Measurements from ENCODE around the gene WSCD2.
"Not testable (repeated sequence)": the region's sequence is repeated elsewhere in the genome, so short reads cannot be mapped to it uniquely, and the experiment has no call there.

WSCD2 gene

GRCh38 chr12:108199106-108199505, 70.0 kb downstream of the WSCD2 start:
- no peak for DNase-seq

- DNase-seq, result no peak
Measured at GRCh38 chr12:108201808-108202207, 72.7 kb downstream of the WSCD2 start.

- DNase-seq, result no peak
Measured at GRCh38 chr12:108204117-108204987, 75.3 kb downstream of the WSCD2 start.

GRCh38 chr12:108205864-108206263, 76.8 kb downstream of the WSCD2 start:
- DNase-seq, result no peak

- no peak for DNase-seq
Measured at GRCh38 chr12:108207791-108208730, 79.0 kb downstream of the WSCD2 start.

GRCh38 chr12:108210001-108210400, 80.9 kb downstream of the WSCD2 start:
- DNase-seq, result no peak

GRCh38 chr12:108211157-108211556, 82.1 kb downstream of the WSCD2 start:
- DNase-seq, result no peak

- no peak for DNase-seq
Measured at GRCh38 chr12:108213871-108214445, 84.9 kb downstream of the WSCD2 start.

- DNase-seq, result no peak
Measured at GRCh38 chr12:108214486-108214885, 85.4 kb downstream of the WSCD2 start.

- no peak for DNase-seq
Measured at GRCh38 chr12:108215458-108215857, 86.4 kb downstream of the WSCD2 start.

- DNase-seq, result no peak
Measured at GRCh38 chr12:108218921-108219320, 89.8 kb downstream of the WSCD2 start.

GRCh38 chr12:108225101-108225500, 96.0 kb downstream of the WSCD2 start:
- not testable (repeated sequence) for DNase-seq

GRCh38 chr12:108226866-108227265, 97.8 kb downstream of the WSCD2 start:
- DNase-seq, result no peak

- no peak for DNase-seq
Measured at GRCh38 chr12:108228746-108229145, 99.7 kb downstream of the WSCD2 start.

- no peak for DNase-seq
Measured at GRCh38 chr12:108231109-108231905, 102.2 kb downstream of the WSCD2 start.

GRCh38 chr12:108231909-108232434, 102.9 kb downstream of the WSCD2 start:
- no peak for DNase-seq

- no peak for DNase-seq
Measured at GRCh38 chr12:108232565-108232964, 103.5 kb downstream of the WSCD2 start.

- DNase-seq, result no peak
Measured at GRCh38 chr12:108234158-108234557, 105.1 kb downstream of the WSCD2 start.

- no peak for DNase-seq
Measured at GRCh38 chr12:108235197-108235984, 106.3 kb downstream of the WSCD2 start.

- DNase-seq, result no peak
Measured at GRCh38 chr12:108235985-108236263, 106.8 kb downstream of the WSCD2 start.

GRCh38 chr12:108236366-108236765, 107.3 kb downstream of the WSCD2 start:
- DNase-seq, result no peak

GRCh38 chr12:108237272-108237671, 108.2 kb downstream of the WSCD2 start:
- no peak for DNase-seq

All from 8988T (cell line).